ENCODE measurements around the gene TESPA1.

The TESPA1 gene

GRCh38 chr12:54984658-54985376 is at the start of gene TESPA1:
Gene TESPA1, minus strand, starts transcription at chr12:54984762. Its CDS starts 10,200 bp downstream, at chr12:54974562.
- DNase-seq (ENCODE audit: low read depth, low spot score) = no peak
- no peak within 1 kb of the TSS for H3K27ac ChIP-seq

GRCh38 chr12:55034218-55034617 is 49.7 kb upstream of the TESPA1 start:
- DNase-seq (ENCODE audit: low read depth, low spot score) = no peak
- H3K27ac ChIP-seq = no peak overlapping the region

- H3K27ac ChIP-seq = no peak overlapping the region
- DNase-seq (ENCODE audit: low read depth, low spot score) = no peak
Observed at GRCh38 chr12:55025508-55025907, 40.9 kb upstream of the TESPA1 start.

GRCh38 chr12:55024575-55024974 is 40.0 kb upstream of the TESPA1 start:
- DNase-seq (ENCODE audit: low read depth, low spot score) = no peak
- H3K27ac ChIP-seq = no peak overlapping the region

GRCh38 chr12:55019784-55020183 is 35.2 kb upstream of the TESPA1 start, which contains the start of gene NEUROD4:
Gene NEUROD4, plus strand, starts transcription at chr12:55019974. Its CDS starts 6,466 bp downstream, at chr12:55026440.
- peak; percentile 18 for DNase-seq (ENCODE audit: low read depth, low spot score)
- no peak within 1 kb of the TSS for H3K27ac ChIP-seq

GRCh38 chr12:55017416-55017925 is 32.9 kb upstream of the TESPA1 start:
- DNase-seq (ENCODE audit: low read depth, low spot score) = no peak
- no peak overlapping the region for H3K27ac ChIP-seq

- H3K27ac ChIP-seq = no peak overlapping the region
- DNase-seq (ENCODE audit: low read depth, low spot score) = no peak
Observed at GRCh38 chr12:55008944-55009585, 24.5 kb upstream of the TESPA1 start.

GRCh38 chr12:55002355-55002754 is 17.8 kb upstream of the TESPA1 start:
- no peak overlapping the region for H3K27ac ChIP-seq
- DNase-seq (ENCODE audit: low read depth, low spot score) = no peak

- DNase-seq (ENCODE audit: low read depth, low spot score) = no peak
- no peak overlapping the region for H3K27ac ChIP-seq
Observed at GRCh38 chr12:55001198-55001868, 16.8 kb upstream of the TESPA1 start.

- H3K27ac ChIP-seq = no peak overlapping the region
- no peak for DNase-seq (ENCODE audit: low read depth, low spot score)
Observed at GRCh38 chr12:54998958-54999510, 14.5 kb upstream of the TESPA1 start.

- no peak for DNase-seq (ENCODE audit: low read depth, low spot score)
- H3K27ac ChIP-seq = no peak overlapping the region
Observed at GRCh38 chr12:54997929-54998522, 13.5 kb upstream of the TESPA1 start.

GRCh38 chr12:54996205-54996604 is 11.6 kb upstream of the TESPA1 start:
- no peak for DNase-seq (ENCODE audit: low read depth, low spot score)
- H3K27ac ChIP-seq = no peak overlapping the region

GRCh38 chr12:54993181-54993835 is 8.7 kb upstream of the TESPA1 start:
- peak; percentile 8 for DNase-seq (ENCODE audit: low read depth, low spot score)
- H3K27ac ChIP-seq = no peak overlapping the region

- DNase-seq (ENCODE audit: low read depth, low spot score) = no peak
- H3K27ac ChIP-seq = no peak overlapping the region
Observed at GRCh38 chr12:54991991-54992375, 7.4 kb upstream of the TESPA1 start.

GRCh38 chr12:54991161-54991990 is 6.8 kb upstream of the TESPA1 start:
- H3K27ac ChIP-seq = no peak overlapping the region
- DNase-seq (ENCODE audit: low read depth, low spot score) = no peak

GRCh38 chr12:54989829-54990228 is 5.3 kb upstream of the TESPA1 start:
- no peak for DNase-seq (ENCODE audit: low read depth, low spot score)
- no peak overlapping the region for H3K27ac ChIP-seq

- DNase-seq (ENCODE audit: low read depth, low spot score) = no peak
- H3K27ac ChIP-seq = no peak overlapping the region
Observed at GRCh38 chr12:54988402-54989054, 4.0 kb upstream of the TESPA1 start.

- H3K27ac ChIP-seq = no peak overlapping the region
- DNase-seq (ENCODE audit: low read depth, low spot score) = no peak
Observed at GRCh38 chr12:54987611-54988231, 3.2 kb upstream of the TESPA1 start.

Measured in epithelial cell of prostate (primary cell).